Endothelial cell of umbilical vein (primary cell): ENCODE data around the gene GNGT2. TPM values are rescaled to one million over a fixed set of nuclear protein-coding genes. Genes with fewer than 3 reads are reported as not detected.
A peak's percentile ranks its signal among the peaks of the same experiment; 100 is the strongest.

ENCODE experiments used
- BruUV-seq: library from RNA; stranded (reverse); fragments of 400-500 nt; replicated peaks from 2 replicates; lab custom pipeline; 2021; lab: Mats Ljungman, UMichigan
- CTCF ChIA-PET: fragments of 300-600, 350-600 bp; sonication (Branson Sonifier 250); formaldehyde crosslinking; loops from one replicate; lab custom pipeline; 2021; ENCODE audit warnings: antibody characterized with exemption, inconsistent platforms; lab: Charles Lee
- POLR2A ChIA-PET: fragments of 300-600, 350-600 bp; sonication (Branson Sonifier 250); formaldehyde crosslinking; loops from one replicate; lab custom pipeline; 2021; ENCODE audit warnings: antibody characterized with exemption, inconsistent platforms; lab: Charles Lee
- DNase-seq: peaks from one replicate; pipeline ENCODE4 v3.0.0-alpha.2; 2011; ENCODE audit warnings: low read depth, low spot score
- FAIRE-seq: peaks from 2 replicates; lab custom pipeline; 2011; peaks lifted over from hg19 to GRCh38; lab: Jason Lieb, UNC
- H2AFZ ChIP-seq: 2 replicates; pipeline ENCODE4 v1.6.0; 2012; ENCODE audit warnings: low read depth, low read length, control low read depth, inconsistent platforms
- H3K27ac ChIP-seq: 2 replicates; pipeline ENCODE4 v1.5.1; 2011; ENCODE audit warnings: low read depth, mild to moderate bottlenecking, control low read depth, low read length, moderate library complexity; ENCODE audit not compliant: insufficient read depth
- H3K27me3 ChIP-seq, 2 experiments: 2 replicates each; pipeline versions ENCODE4 v1.6.0 to v1.6.1; 2011; ENCODE audit warnings: low read length in 2 of 2, mixed read lengths in 1 of 2; ENCODE audit not compliant: control insufficient read depth in 2 of 2, insufficient read depth in 2 of 2
- H3K36me3 ChIP-seq, 2 experiments: 2 replicates in 1 of 2; 3 replicates in 1 of 2; pipeline ENCODE4 v1.5.1; 2011; ENCODE audit warnings: low read length in 2 of 2, mild to moderate bottlenecking in 1 of 2, moderate library complexity in 1 of 2; ENCODE audit not compliant: control insufficient read depth in 2 of 2, insufficient read depth in 2 of 2; ENCODE audit errors: extremely low read depth in 1 of 2
- H3K4me1 ChIP-seq: 3 replicates; pipeline ENCODE4 v1.5.1; 2011; ENCODE audit warnings: mild to moderate bottlenecking, low read length; ENCODE audit not compliant: control insufficient read depth, insufficient read depth; ENCODE audit errors: extremely low read depth
- H3K4me2 ChIP-seq: 2 replicates; pipeline ENCODE4 v1.6.1; 2011; ENCODE audit warnings: low read length, control low read depth, mixed read lengths; ENCODE audit not compliant: insufficient read depth
- H3K4me3 ChIP-seq, 3 experiments: fragments of 200-600 bp in 1 of 3; sonication (generic), shearing (Covaris generic) in 1 of 3; replicated peaks in 1 of 3; 2 replicates each; pipeline ENCODE4 v1.5.1; 2011 to 2016; ENCODE audit warnings: control low read depth in 3 of 3, low read length in 3 of 3, mild to moderate bottlenecking in 2 of 3, inconsistent platforms in 1 of 3, low read depth in 1 of 3, moderate library complexity in 1 of 3; ENCODE audit not compliant: insufficient read depth in 1 of 3
- H3K79me2 ChIP-seq: 2 replicates; pipeline ENCODE4 v1.6.0; 2012; ENCODE audit warnings: low read length, inconsistent platforms; ENCODE audit not compliant: control insufficient read depth, insufficient read depth
- H3K9ac ChIP-seq: replicated peaks from 2 replicates; pipeline ENCODE3; 2011; ENCODE audit warnings: low read length, control low read depth; ENCODE audit not compliant: insufficient read depth; ENCODE audit errors: extremely low read depth
- H3K9me1 ChIP-seq: replicated peaks from 3 replicates; pipeline ENCODE4 v1.6.0; 2011; ENCODE audit warnings: mild to moderate bottlenecking, low read length; ENCODE audit not compliant: control insufficient read depth, insufficient read depth; ENCODE audit errors: extremely low read depth
- H3K9me3 ChIP-seq: replicated peaks from 2 replicates; pipeline ENCODE4 v1.5.1; 2012; ENCODE audit warnings: low read length, inconsistent platforms; ENCODE audit not compliant: control insufficient read depth, insufficient read depth
- H4K20me1 ChIP-seq: replicated peaks from 2 replicates; pipeline ENCODE3; 2011; ENCODE audit warnings: mild to moderate bottlenecking, low read length; ENCODE audit not compliant: control insufficient read depth, insufficient read depth; ENCODE audit errors: extremely low read depth
- EZH2 ChIP-seq: IDR thresholded peaks from 2 replicates; pipeline ENCODE4 v1.6.1; 2012; ENCODE audit warnings: borderline replicate concordance, low read depth, mild to moderate bottlenecking, moderate library complexity, low read length, inconsistent platforms; ENCODE audit not compliant: severe bottlenecking
- FOS ChIP-seq: IDR thresholded peaks from 2 replicates; pipeline ENCODE4 v1.6.1; 2011; ENCODE audit warnings: mild to moderate bottlenecking, low read length, moderate library complexity, borderline replicate concordance; ENCODE audit not compliant: insufficient read depth
- GATA2 ChIP-seq: IDR thresholded peaks from 2 replicates; pipeline ENCODE4 v1.7.0; 2011; ENCODE audit warnings: low read depth, mild to moderate bottlenecking, moderate library complexity, mixed read lengths, low read length; ENCODE audit not compliant: insufficient read length, insufficient read depth
- MYC ChIP-seq: IDR thresholded peaks from one replicate; pipeline ENCODE4 v1.6.1; 2011; ENCODE audit warnings: mild to moderate bottlenecking, low read depth, low read length
- POLR2A ChIP-seq: IDR thresholded peaks from 2 replicates; pipeline ENCODE4 v1.6.1; 2012; ENCODE audit warnings: low read depth, mild to moderate bottlenecking, control low read depth, low read length
- POLR2AphosphoS5 ChIP-seq: IDR thresholded peaks from 2 replicates; pipeline ENCODE4 v1.6.1; 2012; ENCODE audit warnings: low read depth, mild to moderate bottlenecking, control low read depth, low read length, moderate library complexity; ENCODE audit not compliant: insufficient read depth
- dilution Hi-C: fragments of 300-500 bp; cut with MboI; formaldehyde crosslinking; loops from one replicate; pipeline ENCODE4 v1.15.0; 2019; ENCODE audit warnings: low sequenced_read_pairs; ENCODE audit not compliant: extremely low pct_ligation_motif_present
- intact Hi-C: fragments of 100-400 bp; cut with micrococcal nuclease; formaldehyde crosslinking; loops from one replicate; pipeline ENCODE4 v1.10.0; 2022
- polyA plus RNA-seq, 4 experiments: library from polyadenylated mRNA; depleted of rRNA in 3 of 4; stranded (reverse) in 3 of 4; unstranded in 1 of 4; fragments of >200 nt; gene quantifications; 2 replicates each; pipeline versions ENCODE4 v1.2.1 to v1.2.3, GENCODE V29; 2011 to 2012; ENCODE audit warnings: missing spikeins in 1 of 4
- total RNA-seq: library from RNA; stranded (reverse); gene quantifications from 2 replicates; pipeline ENCODE4 v1.2.3, GENCODE V29; 2021
- TF ChIP-seq, protein P1 (sequence below), 2 donors: IDR thresholded peaks; 1 replicate in 1 of 2; 2 replicates in 1 of 2; pipeline ENCODE4 v1.5.1; 2011; ENCODE audit warnings: low read length in 2 of 2, mild to moderate bottlenecking in 2 of 2, moderate library complexity in 2 of 2, control low read depth in 1 of 2, inconsistent platforms in 1 of 2, low read depth in 1 of 2; ENCODE audit not compliant: insufficient read depth in 1 of 2; ENCODE audit errors: extremely low read depth in 1 of 2

The GNGT2 gene
- total and polyA plus RNA-seq, 2 donors (not counting 3 experiments of a cell fraction or from before 2014, with no cell fraction given), result 2.8 to 3.8 TPM

DNA sequence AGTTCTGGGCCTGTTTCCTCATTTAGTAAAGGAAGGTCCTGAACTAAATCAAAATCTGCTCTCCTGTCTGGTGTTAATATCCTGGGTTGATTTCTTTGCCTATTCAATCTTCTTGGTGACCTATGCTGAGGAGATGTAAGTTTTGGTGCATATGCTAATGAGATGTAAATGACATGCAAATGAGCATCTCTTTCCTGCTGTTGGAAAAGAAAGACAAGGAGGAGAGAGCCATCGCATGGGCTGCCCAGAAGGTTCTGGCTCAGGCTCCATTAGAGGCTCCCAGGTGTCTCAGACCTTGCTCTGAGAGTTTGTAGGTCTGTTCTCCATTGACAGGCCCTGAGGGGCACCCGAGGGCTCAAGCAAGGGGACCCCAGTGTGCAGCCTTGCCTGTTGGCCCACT lies 3.5 kb upstream of the GNGT2 start:
- intact Hi-C loops, result no loop called here
- no TSS peak for BruUV-seq
- no peak for DNase-seq
- no peaks in the 10 kb centered on the region for H3K9me3 ChIP-seq
- no peak overlapping the region for H3K27ac ChIP-seq
- H3K9ac ChIP-seq, result no peak overlapping the region
- H3K9me1 ChIP-seq, result no peaks in the 10 kb centered on the region
- H4K20me1 ChIP-seq, result no peaks in the 10 kb centered on the region
- H3K36me3 ChIP-seq, result peaks cover 1 to 10% of the 10 kb centered on the region in 2 experiments
- H3K27me3 ChIP-seq, result no peaks in the 10 kb centered on the region
- ChIA-PET POLR2A (interaction anchor here (0.7 kb wide), 1 partner anchor 36 kb away, joined by 4 read pairs; no protein-coding TSS in a partner anchor), CTCF (interaction anchor here (1.0 to 3.7 kb wide), 6 partner anchors 9 to 77 kb away, joined by 3 to 24 read pairs (median 10); no protein-coding TSS in a partner anchor)
- TF ChIP-seq GATA2, result no peak
- TF ChIP-seq MYC, result no peak
- no peak for TF ChIP-seq POLR2A
- TF ChIP-seq FOS, result no peak
- dilution Hi-C loops, result no loop called here
- H3K4me2 ChIP-seq, result peak overlapping the region; percentile 43
- H3K4me3 ChIP-seq, result no peak overlapping the region
- FAIRE-seq, result no peak
- H2AFZ ChIP-seq, result no peak overlapping the region
- peaks cover 59% of the 10 kb centered on the region for H3K4me1 ChIP-seq
- H3K79me2 ChIP-seq, result peaks cover 49% of the 10 kb centered on the region

DNA sequence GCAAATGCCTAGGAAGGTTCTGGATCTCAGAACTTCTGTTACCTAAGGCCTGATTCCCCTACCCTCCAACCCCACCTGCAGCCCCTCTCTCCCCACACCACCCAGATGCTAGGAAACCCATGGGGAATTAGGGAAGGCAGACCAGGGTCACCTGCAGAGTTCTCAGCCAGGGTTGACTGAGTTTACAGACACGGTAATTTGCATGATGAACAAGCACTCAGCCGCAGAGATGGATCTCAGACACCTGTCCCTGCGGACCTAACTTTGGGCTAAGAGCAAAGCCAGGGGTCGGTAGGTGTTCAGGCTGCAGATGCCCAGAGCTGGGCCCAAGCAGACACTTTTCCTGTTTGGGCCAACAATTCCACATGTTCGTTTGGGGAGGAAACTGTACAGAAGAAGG lies 3.0 kb upstream of the GNGT2 start:
- Histone ChIP-seq H4K20me1 (no peaks in the 10 kb centered on the region), H3K4me3 (no peak overlapping the region), H3K4me2 (peak overlapping the region; percentile 19), H2AFZ (no peak overlapping the region), H3K79me2 (peaks cover 49% of the 10 kb centered on the region), H3K9me3 (no peaks in the 10 kb centered on the region), H3K27me3 (no peaks in the 10 kb centered on the region), H3K36me3 (peaks cover 0 to 9% of the 10 kb centered on the region in 2 experiments), H3K4me1 (peaks cover 63% of the 10 kb centered on the region), H3K9ac (no peak overlapping the region), H3K27ac (no peak overlapping the region), H3K9me1 (no peaks in the 10 kb centered on the region)
- no TSS peak for BruUV-seq
- no peak for TF ChIP-seq POLR2AphosphoS5
- no peak for TF ChIP-seq GATA2
- TF ChIP-seq, protein P1, sequence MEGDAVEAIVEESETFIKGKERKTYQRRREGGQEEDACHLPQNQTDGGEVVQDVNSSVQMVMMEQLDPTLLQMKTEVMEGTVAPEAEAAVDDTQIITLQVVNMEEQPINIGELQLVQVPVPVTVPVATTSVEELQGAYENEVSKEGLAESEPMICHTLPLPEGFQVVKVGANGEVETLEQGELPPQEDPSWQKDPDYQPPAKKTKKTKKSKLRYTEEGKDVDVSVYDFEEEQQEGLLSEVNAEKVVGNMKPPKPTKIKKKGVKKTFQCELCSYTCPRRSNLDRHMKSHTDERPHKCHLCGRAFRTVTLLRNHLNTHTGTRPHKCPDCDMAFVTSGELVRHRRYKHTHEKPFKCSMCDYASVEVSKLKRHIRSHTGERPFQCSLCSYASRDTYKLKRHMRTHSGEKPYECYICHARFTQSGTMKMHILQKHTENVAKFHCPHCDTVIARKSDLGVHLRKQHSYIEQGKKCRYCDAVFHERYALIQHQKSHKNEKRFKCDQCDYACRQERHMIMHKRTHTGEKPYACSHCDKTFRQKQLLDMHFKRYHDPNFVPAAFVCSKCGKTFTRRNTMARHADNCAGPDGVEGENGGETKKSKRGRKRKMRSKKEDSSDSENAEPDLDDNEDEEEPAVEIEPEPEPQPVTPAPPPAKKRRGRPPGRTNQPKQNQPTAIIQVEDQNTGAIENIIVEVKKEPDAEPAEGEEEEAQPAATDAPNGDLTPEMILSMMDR (IDR thresholded peaks at IDR 0.05; ENCODE audit: extremely low read depth in 1 of 2, insufficient read depth in 1 of 2, low read depth in 1 of 2, low read length in 2 of 2), result no peak
- no peak for TF ChIP-seq POLR2A
- TF ChIP-seq EZH2, result no peak
- TF ChIP-seq MYC, result no peak
- ChIA-PET CTCF (interaction anchor here (1.0 to 3.7 kb wide), 6 partner anchors 9 to 21 kb away, joined by 3 to 11 read pairs (median 10); no protein-coding TSS in a partner anchor), POLR2A (no interaction called here)
- intact Hi-C loops (no loop called here), dilution Hi-C loops (no loop called here)
- FAIRE-seq, result no peak
- no peak for DNase-seq
